WTC11 (cell line): ENCODE measurements around the gene PRDM2.

Experiments
- CTCF ChIP-seq: fragments of 200-600 bp; IDR thresholded peaks from 2 replicates; pipeline ENCODE4 v1.8.0; 2022; ENCODE audit warnings: antibody characterized with exemption
- E2F5 ChIP-seq: sonication (generic); formaldehyde crosslinking; IDR thresholded peaks from 2 replicates; pipeline ENCODE4 v1.8.1; 2022; ENCODE audit warnings: mild to moderate bottlenecking, moderate library complexity, missing genetic modification reagents
- KAT7 ChIP-seq: sonication (generic); formaldehyde crosslinking; IDR thresholded peaks from 2 replicates; pipeline ENCODE4 v1.8.1; 2023; ENCODE audit warnings: missing genetic modification reagents, mild to moderate bottlenecking, borderline replicate concordance

GRCh38 chr1:13753636-13754402 is 53.8 kb downstream of the PRDM2 start:
- TF ChIP-seq KAT7 (no peak), E2F5 (CRISPR knock-in tag) (no peak), CTCF (no peak)
